GM18526 (cell line): ENCODE measurements around the gene LRRC56.

Source experiments
- POLR2A ChIP-seq: IDR thresholded peaks from 3 replicates; pipeline ENCODE4 v1.6.1; 2011; ENCODE audit not compliant: insufficient read length; ENCODE audit errors: extremely low read depth

LRRC56 gene

GRCh38 chr11:530960-531831 is 6.1 kb upstream of the LRRC56 start:
- TF ChIP-seq POLR2A = no peak

GRCh38 chr11:531919-532526 is 5.3 kb upstream of the LRRC56 start:
- TF ChIP-seq POLR2A = no peak

GRCh38 chr11:532527-532985 is 4.8 kb upstream of the LRRC56 start:
- TF ChIP-seq POLR2A = no peak

GRCh38 chr11:532986-533585 is 4.2 kb upstream of the LRRC56 start:
- no peak for TF ChIP-seq POLR2A

GRCh38 chr11:533586-534395 is 3.5 kb upstream of the LRRC56 start:
- TF ChIP-seq POLR2A = no peak

GRCh38 chr11:534396-535209 is 2.7 kb upstream of the LRRC56 start:
- no peak for TF ChIP-seq POLR2A

GRCh38 chr11:535210-535518 is 2.2 kb upstream of the LRRC56 start:
- no peak for TF ChIP-seq POLR2A

- peak; percentile 85 for TF ChIP-seq POLR2A
Measured at GRCh38 chr11:535519-536454, 1.5 kb upstream of the LRRC56 start, which contains the start of gene HRAS. TSS of gene HRAS (minus strand) at chr11:535576.

GRCh38 chr11:537622-538430 is 499 bp downstream of the LRRC56 start:
- TF ChIP-seq POLR2A = no peak

GRCh38 chr11:538431-539051 is 1.2 kb downstream of the LRRC56 start:
- no peak for TF ChIP-seq POLR2A

- TF ChIP-seq POLR2A = no peak
Measured at GRCh38 chr11:539971-540481, 2.7 kb downstream of the LRRC56 start.
